Large intestine (tissue), 3 donors: ENCODE results near the gene SEC61A1. TPM values are rescaled to one million over a fixed set of nuclear protein-coding genes. Genes with fewer than 3 reads are reported as not detected.

Experiments
- DNase-seq, 2 donors: peaks; one replicate each; pipeline versions ENCODE4 v3.0.0 to v3.0.0-alpha.2; 2013
- H3K27ac ChIP-seq: one replicate; pipeline ENCODE4 v1.5.1; 2013; ENCODE audit warnings: low read length
- H3K27me3 ChIP-seq: 2 replicates; pipeline ENCODE4 v1.6.1; 2013; ENCODE audit warnings: low read length; ENCODE audit not compliant: control insufficient read depth, insufficient read depth
- H3K36me3 ChIP-seq: 2 replicates; pipeline ENCODE4 v1.6.1; 2013; ENCODE audit warnings: low read length; ENCODE audit not compliant: control insufficient read depth, insufficient read depth
- H3K4me1 ChIP-seq: one replicate; pipeline ENCODE4 v1.6.1; 2013; ENCODE audit warnings: low read length; ENCODE audit not compliant: control insufficient read depth, insufficient read depth
- H3K4me3 ChIP-seq: one replicate; pipeline ENCODE4 v1.5.1; 2013; ENCODE audit warnings: low read length
- H3K9me3 ChIP-seq: one replicate; pipeline ENCODE4 v1.6.1; 2013; ENCODE audit warnings: mild to moderate bottlenecking, low read depth, low read length, moderate library complexity; ENCODE audit not compliant: control insufficient read depth
- WGBS: methylation state at CpG from one replicate; pipeline ENCODE4 v1.1.5; 2013; ENCODE audit warnings: low lambda C conversion rate; ENCODE audit not compliant: insufficient coverage; 5-methylcytosine and 5-hydroxymethylcytosine counted together
- polyA plus RNA-seq: library from polyadenylated mRNA; unstranded; fragments of 120-200 nt; gene quantifications from one replicate; pipeline ENCODE4 v1.2.1, GENCODE V29; 2013

The SEC61A1 gene
- polyA plus RNA-seq, 1 donor: 176 TPM

DNA sequence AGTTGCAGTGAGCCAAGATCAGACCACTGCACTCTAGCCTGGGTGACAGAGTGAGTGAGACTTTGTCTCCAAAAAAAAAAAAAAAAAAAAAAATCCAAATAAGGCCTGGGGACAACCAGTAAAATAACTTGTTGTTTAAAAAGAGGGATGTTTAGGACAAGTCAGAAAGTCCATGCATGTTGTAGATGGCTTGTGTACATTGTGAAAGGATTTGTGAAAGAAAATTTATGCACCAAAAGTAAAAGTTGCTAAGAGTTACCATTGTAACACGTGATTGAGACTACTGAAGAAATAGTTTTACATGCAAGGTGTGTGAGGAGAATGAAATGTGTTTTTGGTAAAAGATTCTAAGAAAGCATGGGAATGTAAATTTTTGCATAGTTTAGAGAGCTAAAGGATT lies 35.7 kb upstream of the SEC61A1 start:
- no peak for DNase-seq
- no peak overlapping the region for H3K4me3 ChIP-seq
- no peaks in the 10 kb centered on the region for H3K36me3 ChIP-seq
- H3K9me3 ChIP-seq: no peaks in the 10 kb centered on the region
- H3K27me3 ChIP-seq: no peaks in the 10 kb centered on the region
- H3K4me1 ChIP-seq: peaks cover under 1% of the 10 kb centered on the region
- no CpG with 5 or more reads among the region's 1 CpG for WGBS
- no peak overlapping the region for H3K27ac ChIP-seq

DNA sequence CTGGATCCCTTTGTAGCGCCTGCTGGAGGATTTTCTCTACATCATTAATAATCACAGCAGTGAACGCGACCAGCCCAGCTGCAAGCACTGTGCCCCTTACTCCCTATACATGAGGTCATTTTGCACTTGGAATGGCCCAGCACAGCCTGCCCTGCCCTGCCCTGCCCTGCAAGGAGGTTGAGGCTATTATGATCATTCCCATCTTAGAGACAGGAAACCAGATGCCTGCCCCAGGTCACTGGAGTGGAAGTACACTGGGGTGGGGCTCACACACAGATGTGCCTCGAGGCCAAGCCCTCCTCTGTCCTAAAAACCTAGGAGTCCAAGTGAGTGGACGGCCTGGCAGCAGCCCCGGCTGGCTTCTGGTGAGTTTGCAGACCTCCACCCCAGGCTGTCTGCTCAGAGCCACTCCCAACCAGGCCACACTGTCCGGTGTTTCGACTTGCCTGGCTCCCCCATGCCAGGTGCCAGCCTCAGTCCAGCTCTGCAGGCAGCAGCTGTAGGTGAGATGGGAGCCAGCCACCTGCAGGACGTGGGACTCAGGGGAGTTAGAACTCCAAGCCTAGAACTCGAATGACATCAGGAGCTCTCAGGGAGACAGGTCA lies 30.4 kb upstream of the SEC61A1 start:
- Histone ChIP-seq H3K4me1 (no peaks in the 10 kb centered on the region), H3K36me3 (no peaks in the 10 kb centered on the region), H3K4me3 (no peak overlapping the region), H3K9me3 (no peaks in the 10 kb centered on the region), H3K27me3 (peaks cover 3% of the 10 kb centered on the region), H3K27ac (no peak overlapping the region)
- DNase-seq: no peak
- no CpG with 5 or more reads among the region's 10 CpGs for WGBS

DNA sequence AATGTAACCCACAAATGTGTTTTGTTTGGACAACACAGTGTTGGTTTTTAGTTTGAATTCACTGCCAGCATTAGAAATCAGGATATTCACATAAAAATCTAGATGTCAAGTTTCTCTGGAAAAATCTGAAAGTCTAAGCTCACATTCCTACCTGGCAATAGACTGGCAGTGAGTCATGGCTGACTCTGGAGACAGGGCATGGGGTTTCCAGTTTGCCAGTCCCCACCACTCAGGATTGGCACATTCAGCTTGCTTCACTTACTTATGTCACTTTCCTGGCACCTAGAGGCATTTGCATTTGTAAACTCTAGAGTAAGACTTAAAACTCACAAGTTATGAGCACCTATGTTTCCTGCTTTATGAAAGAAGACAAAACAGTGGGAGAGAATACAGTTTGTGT lies 19.1 kb upstream of the SEC61A1 start:
- Histone ChIP-seq H3K4me1 (no peaks in the 10 kb centered on the region), H3K9me3 (no peaks in the 10 kb centered on the region), H3K36me3 (no peaks in the 10 kb centered on the region), H3K27ac (no peak overlapping the region), H3K4me3 (no peak overlapping the region), H3K27me3 (no peaks in the 10 kb centered on the region)
- DNase-seq: no peak

DNA sequence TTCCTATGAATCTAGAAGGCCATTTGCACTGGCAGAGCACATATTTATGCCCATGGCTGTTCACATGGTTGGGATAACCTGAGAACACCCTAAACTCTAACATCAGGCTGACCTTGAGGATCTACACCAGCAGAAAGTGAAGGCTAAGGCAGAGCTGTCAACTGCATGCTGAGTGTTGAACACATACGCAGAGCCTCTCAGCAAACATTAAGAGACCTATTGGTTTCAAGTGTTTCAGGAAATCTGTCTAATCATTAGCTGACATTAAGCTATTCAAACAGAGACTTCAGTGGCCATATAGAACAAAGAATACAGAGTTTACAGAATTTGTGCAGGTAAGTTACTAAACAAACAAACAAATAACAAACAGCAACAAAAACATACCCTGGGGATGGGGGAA lies 16.1 kb upstream of the SEC61A1 start:
- H3K27me3 ChIP-seq: no peaks in the 10 kb centered on the region
- H3K27ac ChIP-seq: no peak overlapping the region
- H3K9me3 ChIP-seq: no peaks in the 10 kb centered on the region
- no peak for DNase-seq
- WGBS: no CpG with 5 or more reads among the region's 1 CpG
- H3K36me3 ChIP-seq: no peaks in the 10 kb centered on the region
- no peak overlapping the region for H3K4me3 ChIP-seq
- H3K4me1 ChIP-seq: no peaks in the 10 kb centered on the region

DNA sequence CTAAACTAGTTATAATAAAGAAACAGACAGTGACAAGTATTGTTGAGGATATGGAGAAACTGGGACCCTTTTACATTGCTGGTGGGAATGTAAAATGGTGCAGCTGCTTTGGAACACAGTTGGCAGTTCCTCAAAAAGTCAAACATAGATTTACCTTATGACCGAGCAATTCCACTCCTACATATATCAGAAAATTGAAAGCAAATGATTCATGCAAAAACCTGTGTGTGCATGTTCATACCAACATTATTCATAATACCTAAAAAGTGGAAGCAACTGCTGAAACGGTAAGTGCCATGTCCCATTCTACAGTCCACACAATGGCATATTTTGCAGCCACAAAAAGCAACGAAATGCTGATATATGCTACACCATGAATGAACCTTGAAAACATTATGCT lies 12.2 kb upstream of the SEC61A1 start:
- Histone ChIP-seq H3K4me1 (no peaks in the 10 kb centered on the region), H3K27ac (no peak overlapping the region), H3K9me3 (no peaks in the 10 kb centered on the region), H3K27me3 (no peaks in the 10 kb centered on the region), H3K4me3 (no peak overlapping the region), H3K36me3 (no peaks in the 10 kb centered on the region)
- DNase-seq: no peak
- WGBS: no CpG with 5 or more reads among the region's 3 CpGs

DNA sequence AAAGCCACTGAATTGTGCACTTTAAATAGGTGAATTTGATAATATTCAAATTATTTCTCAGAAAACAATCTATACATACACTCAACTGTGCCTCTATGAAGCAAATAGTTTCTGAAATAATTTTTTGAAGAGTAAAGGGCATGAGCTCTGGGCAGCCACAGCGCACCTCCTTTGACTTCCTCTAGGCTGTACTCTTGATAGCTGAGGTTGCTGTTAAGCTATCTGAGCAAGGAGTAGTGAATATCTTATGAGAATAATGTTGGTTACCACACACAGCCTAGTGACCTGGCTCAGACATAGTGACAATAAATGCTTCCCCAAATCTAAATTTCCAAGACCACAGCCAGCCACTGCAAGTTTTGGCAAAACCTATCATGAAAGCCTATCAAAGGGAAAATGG lies 11.6 kb upstream of the SEC61A1 start:
- Histone ChIP-seq H3K27me3 (no peaks in the 10 kb centered on the region), H3K9me3 (no peaks in the 10 kb centered on the region), H3K4me3 (no peak overlapping the region), H3K27ac (no peak overlapping the region), H3K36me3 (no peaks in the 10 kb centered on the region), H3K4me1 (no peaks in the 10 kb centered on the region)
- WGBS: no CpG with 5 or more reads among the region's 1 CpG
- no peak for DNase-seq

DNA sequence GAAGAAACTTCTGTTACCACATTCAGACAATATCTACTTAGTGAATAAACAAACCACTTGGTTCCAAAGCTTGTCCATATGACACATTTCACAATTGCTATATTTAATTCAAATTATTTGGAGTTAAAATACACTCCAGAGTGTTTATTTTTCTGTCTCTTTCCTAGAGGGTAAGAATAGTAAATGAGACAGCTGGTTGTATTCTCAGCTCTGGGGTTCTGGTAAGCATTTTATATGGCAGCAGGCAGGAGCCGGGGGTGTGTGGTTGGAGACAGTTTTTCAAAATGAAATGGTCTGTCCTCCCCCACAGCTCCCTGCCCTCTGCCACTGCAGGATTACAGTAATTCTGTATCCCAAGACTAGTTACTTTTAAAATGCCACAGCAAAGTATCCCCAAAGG lies 10.9 kb upstream of the SEC61A1 start:
- Histone ChIP-seq H3K36me3 (no peaks in the 10 kb centered on the region), H3K9me3 (no peaks in the 10 kb centered on the region), H3K4me1 (no peaks in the 10 kb centered on the region), H3K27me3 (peaks cover 4% of the 10 kb centered on the region), H3K27ac (no peak overlapping the region), H3K4me3 (no peak overlapping the region)
- no peak for DNase-seq
- WGBS: no CpG with 5 or more reads among the region's 1 CpG

DNA sequence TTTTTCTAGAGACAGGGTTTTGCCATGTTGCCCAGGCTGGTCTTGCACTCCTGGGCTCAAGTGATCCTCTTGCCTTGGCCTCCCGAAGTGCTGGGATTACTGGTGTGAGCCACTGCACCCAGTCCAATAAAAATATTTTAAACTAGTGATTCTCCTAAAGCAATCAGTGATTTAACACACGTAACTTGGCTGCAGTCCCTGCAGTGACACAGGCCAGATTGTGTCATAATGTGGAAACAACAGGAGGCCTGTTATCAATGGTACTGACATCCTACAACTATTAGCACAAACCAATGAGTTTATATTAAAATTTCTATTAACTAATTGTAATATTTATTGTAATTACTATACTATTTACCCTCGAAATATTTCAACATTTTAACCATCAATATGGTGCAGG lies 1.6 kb upstream of the SEC61A1 start:
- no peak overlapping the region for H3K4me3 ChIP-seq
- H3K9me3 ChIP-seq: no peaks in the 10 kb centered on the region
- peaks cover 6% of the 10 kb centered on the region for H3K27me3 ChIP-seq
- no CpG with 5 or more reads among the region's 3 CpGs for WGBS
- DNase-seq: no peak
- H3K36me3 ChIP-seq: peaks cover 14% of the 10 kb centered on the region
- H3K4me1 ChIP-seq: peaks cover 17% of the 10 kb centered on the region
- H3K27ac ChIP-seq: no peak overlapping the region

- peaks cover 20% of the 10 kb centered on the region for H3K36me3 ChIP-seq
- WGBS: no CpG with 5 or more reads among the region's 10 CpGs
- peak overlapping the region; percentile 96 for H3K4me3 ChIP-seq
- peaks cover 2% of the 10 kb centered on the region for H3K27me3 ChIP-seq
- H3K27ac ChIP-seq: peak overlapping the region; percentile 80
- no peak for DNase-seq
- H3K4me1 ChIP-seq: peaks cover 17% of the 10 kb centered on the region
- H3K9me3 ChIP-seq: no peaks in the 10 kb centered on the region
Observed at GRCh38 chr3:128051459-128051836, 789 bp upstream of the SEC61A1 start.

DNA sequence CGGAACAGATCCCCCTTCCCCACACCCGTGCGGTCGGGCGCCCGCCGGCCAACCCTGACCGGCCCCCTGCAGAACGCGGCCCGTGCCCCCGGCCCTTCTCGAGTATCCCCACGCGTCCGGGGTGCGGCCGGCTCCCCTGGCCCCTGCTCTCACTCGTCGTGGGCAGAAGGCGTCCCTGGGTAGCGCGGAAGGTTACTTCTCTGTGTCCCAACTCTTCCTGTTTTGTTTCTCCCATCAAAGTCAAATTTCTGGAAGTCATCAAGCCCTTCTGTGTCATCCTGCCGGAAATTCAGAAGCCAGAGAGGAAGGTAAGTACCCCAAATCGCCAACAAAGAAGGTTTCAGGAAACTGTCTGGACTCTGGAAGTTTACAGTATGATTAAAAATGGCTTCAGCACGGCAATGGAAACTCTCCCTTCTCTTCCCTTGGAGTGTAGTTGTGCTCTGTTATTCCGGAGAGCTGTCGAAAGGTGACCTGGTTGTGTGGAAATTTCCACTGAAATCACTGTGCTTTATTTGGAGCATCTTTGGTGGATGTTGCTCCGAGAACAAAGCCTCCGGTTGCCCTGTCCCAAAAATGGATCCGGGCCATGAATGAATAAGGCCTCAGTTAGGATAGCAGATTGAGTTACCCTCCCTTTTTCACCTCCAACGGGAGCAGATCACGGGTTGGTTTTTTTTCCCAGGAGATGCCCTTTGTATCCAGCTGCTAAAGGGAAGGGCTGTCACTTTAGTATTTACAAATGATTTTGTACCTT lies 536 bp downstream of the SEC61A1 start:
- Histone ChIP-seq H3K36me3 (peaks cover 32% of the 10 kb centered on the region), H3K4me1 (peaks cover 17% of the 10 kb centered on the region), H3K4me3 (peak overlapping the region; percentile 95), H3K27me3 (no peaks in the 10 kb centered on the region), H3K9me3 (no peaks in the 10 kb centered on the region), H3K27ac (peak overlapping the region; percentile 85)
- peak in 1 of 2 donors; percentile 82 for DNase-seq
- no CpG with 5 or more reads among the region's 33 CpGs for WGBS

GRCh38 chr3:128053614-128054013 lies 1.4 kb downstream of the SEC61A1 start:
- Histone ChIP-seq H3K4me3 (peak overlapping the region; percentile 95), H3K4me1 (peaks cover 17% of the 10 kb centered on the region), H3K27me3 (no peaks in the 10 kb centered on the region), H3K9me3 (no peaks in the 10 kb centered on the region), H3K27ac (peak overlapping the region; percentile 85), H3K36me3 (peaks cover 38% of the 10 kb centered on the region)
- peak in 1 of 2 donors; percentile 33 for DNase-seq
- WGBS: 50% methylated on average over 1 of the region's 6 CpGs
